ENCODE results near the gene PHF21B.
"Not testable (repeated sequence)": the region's sequence is repeated elsewhere in the genome, so short reads cannot be mapped to it uniquely, and the experiment has no call there.

PHF21B gene

DNA sequence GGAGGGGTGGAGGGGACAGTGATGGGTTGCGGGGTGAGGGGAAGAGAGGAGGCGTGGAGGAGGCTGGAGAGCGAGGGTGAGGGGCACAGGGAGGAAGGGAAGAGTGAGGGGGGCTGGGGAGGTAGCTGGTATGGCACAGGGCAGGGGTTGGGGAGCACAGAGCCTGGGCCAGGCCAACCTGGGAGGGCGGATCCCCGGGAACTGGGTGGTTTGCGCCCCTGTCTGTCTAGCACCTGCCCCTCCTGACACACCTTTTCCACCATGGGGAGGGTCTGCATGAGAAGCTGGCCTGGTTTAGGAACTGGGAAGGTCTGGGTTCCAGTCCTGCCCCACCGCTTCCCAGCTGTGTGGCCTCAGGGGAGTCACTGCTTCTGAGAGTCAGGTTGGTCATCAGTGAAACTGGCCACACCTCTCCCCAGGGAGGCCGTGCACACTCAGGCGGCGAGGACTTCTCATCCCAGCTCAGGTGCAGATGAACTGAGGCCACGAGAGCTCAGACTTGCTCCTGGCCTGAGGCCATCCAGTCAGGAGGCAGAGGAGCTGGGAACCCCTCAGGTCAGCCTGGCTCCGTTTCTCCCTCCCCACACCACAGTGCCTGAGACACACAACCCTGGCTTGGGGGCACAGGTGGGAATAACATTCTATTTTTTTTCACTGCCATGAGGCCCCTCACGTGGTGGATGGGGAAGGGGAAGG is 95.6 kb downstream of the PHF21B start:
- DNase-seq, result no peak

GRCh38 chr22:44913198-44913983 is 96.4 kb downstream of the PHF21B start:
- no peak for DNase-seq

DNA sequence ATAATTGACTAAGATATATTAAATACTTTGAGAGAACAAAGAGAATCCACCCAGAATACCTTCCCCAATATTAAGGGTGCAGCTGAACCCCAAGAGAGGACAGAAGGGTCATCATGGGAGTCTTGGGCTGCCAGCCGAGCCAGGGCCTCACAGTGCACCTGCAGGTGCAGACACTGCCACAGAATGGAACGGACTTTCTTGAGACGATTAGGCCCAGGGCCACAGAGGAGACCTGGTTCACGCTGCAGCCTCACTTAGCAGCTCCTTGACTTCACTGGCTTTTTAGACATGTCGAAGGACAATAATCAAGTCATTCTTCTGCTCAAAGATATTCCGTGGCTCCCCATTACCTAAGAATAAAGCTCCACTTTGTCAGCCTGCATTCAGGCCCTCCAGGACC is 100.6 kb downstream of the PHF21B start:
- DNase-seq, result no peak

GRCh38 chr22:44907765-44908737 is 101.8 kb downstream of the PHF21B start:
- DNase-seq, result no peak

DNA sequence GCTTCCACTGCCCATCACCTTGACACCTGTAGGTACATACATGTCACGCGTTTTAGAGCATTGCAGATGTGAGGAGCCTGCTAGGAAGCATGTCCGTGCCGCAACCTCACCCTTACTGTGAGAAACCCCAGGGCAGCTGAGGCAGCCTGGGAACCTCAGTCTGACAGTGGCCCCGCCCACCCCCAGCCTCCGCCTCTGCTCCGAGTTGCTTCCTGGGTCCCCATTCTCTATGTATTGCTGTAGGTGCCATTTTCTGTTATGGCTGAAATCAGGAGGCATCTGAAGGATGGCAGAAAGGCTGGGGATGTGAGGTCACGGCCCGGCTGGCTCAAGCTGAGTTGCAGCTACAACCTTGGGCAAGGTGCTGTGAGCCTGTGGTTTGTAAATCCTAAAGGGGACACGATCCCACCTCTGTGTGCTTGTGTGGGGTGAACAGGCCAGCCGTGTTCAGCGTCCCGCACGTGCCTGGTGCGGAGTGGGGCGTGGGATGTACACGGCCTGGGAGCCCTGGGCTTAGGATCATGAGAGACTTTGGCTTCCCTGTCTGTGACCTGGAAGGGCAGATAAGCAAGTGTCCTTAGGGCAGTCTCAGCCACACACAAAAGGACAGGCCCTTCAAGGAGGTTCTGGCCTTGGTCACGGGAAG is 102.7 kb downstream of the PHF21B start:
- DNase-seq, result no peak

- no peak for DNase-seq
Measured at GRCh38 chr22:44906248-44906936, 103.4 kb downstream of the PHF21B start.

DNA sequence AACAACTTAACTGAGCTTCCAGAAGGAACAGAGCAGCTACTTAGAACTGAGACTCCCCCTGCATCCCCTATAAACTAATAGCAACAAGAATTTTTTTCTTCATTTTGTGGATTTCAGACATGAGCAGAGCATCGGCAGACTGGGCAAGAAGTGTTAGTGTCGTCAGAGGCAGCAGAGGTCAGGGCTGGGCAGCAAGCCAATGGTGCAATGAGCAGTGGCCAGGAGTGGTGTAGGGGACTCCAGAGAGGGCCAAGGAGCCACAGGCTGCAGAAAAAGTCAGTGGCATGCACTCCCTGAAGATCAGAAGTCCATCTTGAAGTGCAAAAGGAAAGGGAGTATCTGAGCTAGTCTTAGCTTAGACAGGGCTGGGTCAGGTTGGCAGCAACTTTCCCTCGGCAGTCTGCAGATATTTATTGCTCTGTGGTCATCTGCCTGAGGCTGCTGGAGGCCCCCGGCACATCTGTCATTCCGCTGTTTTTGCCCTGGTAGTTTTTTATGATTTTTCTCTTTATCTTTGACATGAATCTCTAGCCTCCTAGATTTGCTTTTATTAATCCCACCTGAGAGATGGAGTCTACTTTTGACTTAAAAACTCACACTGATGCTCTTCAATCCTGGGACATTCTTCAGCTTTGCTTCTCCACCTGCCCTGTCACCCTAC is 105.2 kb downstream of the PHF21B start:
- not testable (repeated sequence) for DNase-seq

- not testable (repeated sequence) for DNase-seq
Measured at GRCh38 chr22:44903164-44903563, 106.6 kb downstream of the PHF21B start.

DNA sequence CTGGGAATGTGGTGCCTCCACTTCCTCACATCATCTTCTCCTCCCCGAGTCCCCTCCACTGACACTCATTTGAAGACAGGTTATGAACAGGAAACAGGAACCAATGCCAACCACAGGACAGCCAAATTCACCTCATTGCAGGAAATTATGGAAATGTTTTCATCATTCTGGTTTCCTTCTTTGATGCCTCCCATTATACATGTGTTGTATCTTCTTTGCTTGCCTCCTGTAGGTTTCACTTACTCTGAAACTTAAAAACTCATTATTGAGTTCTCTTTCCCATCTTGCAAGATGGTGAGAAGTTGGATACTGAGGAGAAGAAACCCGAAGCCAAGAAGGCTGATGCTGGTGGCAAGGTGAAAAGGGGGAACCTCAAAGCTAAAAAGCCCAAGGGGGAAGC is 108.5 kb downstream of the PHF21B start:
- DNase-seq, result no peak

GRCh38 chr22:44898236-44898635 is 111.6 kb downstream of the PHF21B start:
- DNase-seq, result no peak

- no peak for DNase-seq
Measured at GRCh38 chr22:44895296-44896055, 114.3 kb downstream of the PHF21B start.

DNA sequence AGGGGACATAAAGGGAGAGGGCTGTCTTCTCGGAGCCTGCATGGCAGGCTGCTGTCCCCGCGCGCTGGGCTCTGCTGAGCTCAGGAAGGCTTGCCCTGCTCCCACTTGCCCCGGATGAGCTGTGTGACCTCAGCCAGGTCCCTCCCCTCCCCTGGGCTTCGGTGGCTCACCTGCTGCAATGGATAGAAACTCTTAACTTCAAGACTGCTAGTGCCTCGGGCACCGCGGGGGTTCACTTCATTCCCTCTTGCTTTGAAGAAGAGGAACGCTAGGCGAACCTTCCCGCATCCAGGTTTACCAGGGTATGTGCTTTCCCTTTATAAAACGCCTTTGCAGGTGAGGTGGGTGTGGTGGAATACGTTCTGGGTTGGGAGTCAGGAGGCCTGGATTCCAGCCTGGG is 115.0 kb downstream of the PHF21B start:
- DNase-seq, result no peak

DNA sequence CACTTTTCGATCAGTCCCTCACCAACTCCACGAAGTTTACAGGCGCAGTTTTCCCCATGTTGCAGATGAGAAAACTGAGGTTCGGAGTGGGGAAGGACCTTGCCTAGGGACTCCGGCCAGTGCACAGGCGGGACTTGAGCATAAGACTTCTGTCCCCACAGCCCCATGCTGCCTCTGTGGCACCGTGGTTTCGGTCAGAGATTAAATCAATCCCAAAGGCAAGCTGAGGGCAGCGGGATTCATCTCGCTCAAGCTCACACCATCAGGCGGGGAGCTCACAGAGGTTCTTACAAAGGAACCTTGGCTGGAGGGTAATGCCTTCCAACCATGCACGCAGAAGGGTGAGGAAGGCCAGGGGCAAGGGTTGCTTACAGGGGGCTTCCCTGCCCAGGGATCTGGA is 115.5 kb downstream of the PHF21B start:
- no peak for DNase-seq

- no peak for DNase-seq
Measured at GRCh38 chr22:44893731-44894080, 116.1 kb downstream of the PHF21B start.

GRCh38 chr22:44892803-44893730 is 116.7 kb downstream of the PHF21B start:
- DNase-seq, result no peak

DNA sequence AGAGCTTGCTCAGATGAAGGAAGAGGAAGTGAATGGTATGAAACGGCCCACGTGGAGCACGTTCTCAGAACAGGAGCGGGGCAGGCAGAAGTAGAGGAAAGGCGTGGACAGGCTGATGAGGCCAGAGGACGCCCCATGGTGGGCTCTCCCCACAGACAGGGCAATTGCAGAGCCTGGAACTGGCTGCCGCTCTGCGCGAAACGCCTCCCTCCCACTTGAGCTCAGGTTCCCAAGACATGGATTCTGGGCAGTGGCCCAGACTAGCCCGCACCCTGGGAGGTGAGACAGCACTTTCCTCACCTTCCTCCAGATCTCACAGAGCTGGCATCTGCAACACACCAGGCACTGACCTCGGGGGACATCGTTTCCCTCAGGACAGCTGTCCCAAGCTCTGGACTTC is 117.6 kb downstream of the PHF21B start:
- no peak for DNase-seq

GRCh38 chr22:44891791-44892190 is 118.0 kb downstream of the PHF21B start:
- no peak for DNase-seq

GRCh38 chr22:44891293-44891747 is 118.5 kb downstream of the PHF21B start:
- DNase-seq, result no peak

All from NCI-H2081 (cell line).